Measurements from ENCODE around the gene TOM1L2.

The TOM1L2 gene

GRCh38 chr17:17899486-17899885 lies 72.7 kb downstream of the TOM1L2 start:
- DNase-seq (ENCODE audit: low read depth in 2 of 2) = no peak

GRCh38 chr17:17898673-17899072 lies 73.5 kb downstream of the TOM1L2 start:
- DNase-seq (ENCODE audit: low read depth in 2 of 2) = no peak

- no peak for DNase-seq (ENCODE audit: low read depth in 2 of 2)
These were observed 74.8 kb downstream of the TOM1L2 start for GRCh38 chr17:17897442-17897841.

- no peak for DNase-seq (ENCODE audit: low read depth in 2 of 2)
These were observed 75.5 kb downstream of the TOM1L2 start for GRCh38 chr17:17896746-17897145.

GRCh38 chr17:17893801-17894644 lies 78.2 kb downstream of the TOM1L2 start:
- DNase-seq (ENCODE audit: low read depth in 2 of 2) = no peak

- no peak for DNase-seq (ENCODE audit: low read depth in 2 of 2)
These were observed 79.5 kb downstream of the TOM1L2 start for GRCh38 chr17:17892731-17893130.

GRCh38 chr17:17892009-17892408 lies 80.2 kb downstream of the TOM1L2 start:
- DNase-seq (ENCODE audit: low read depth in 2 of 2) = no peak

- peak in 1 of 2 donors; percentile 21 for DNase-seq (ENCODE audit: low read depth in 2 of 2)
These were observed 81.1 kb downstream of the TOM1L2 start for GRCh38 chr17:17890773-17891759.

- no peak for DNase-seq (ENCODE audit: low read depth in 2 of 2)
These were observed 82.3 kb downstream of the TOM1L2 start for GRCh38 chr17:17889922-17890321.

GRCh38 chr17:17888821-17889220 lies 83.4 kb downstream of the TOM1L2 start:
- DNase-seq (ENCODE audit: low read depth in 2 of 2) = no peak

GRCh38 chr17:17888371-17888770 lies 83.8 kb downstream of the TOM1L2 start:
- DNase-seq (ENCODE audit: low read depth in 2 of 2) = no peak

- DNase-seq (ENCODE audit: low read depth in 2 of 2) = no peak
These were observed 84.4 kb downstream of the TOM1L2 start for GRCh38 chr17:17887752-17888304.

GRCh38 chr17:17886726-17887125 lies 85.5 kb downstream of the TOM1L2 start:
- DNase-seq (ENCODE audit: low read depth in 2 of 2) = no peak

- DNase-seq (ENCODE audit: low read depth in 2 of 2) = no peak
These were observed 86.0 kb downstream of the TOM1L2 start for GRCh38 chr17:17886226-17886625.

GRCh38 chr17:17884391-17885357 lies 87.5 kb downstream of the TOM1L2 start:
- no peak for DNase-seq (ENCODE audit: low read depth in 2 of 2)

GRCh38 chr17:17883801-17884200 lies 88.4 kb downstream of the TOM1L2 start:
- DNase-seq (ENCODE audit: low read depth in 2 of 2) = no peak

- DNase-seq (ENCODE audit: low read depth in 2 of 2) = no peak
These were observed 90.1 kb downstream of the TOM1L2 start for GRCh38 chr17:17882082-17882581.

- no peak for DNase-seq (ENCODE audit: low read depth in 2 of 2)
These were observed 91.5 kb downstream of the TOM1L2 start for GRCh38 chr17:17880577-17881196.

GRCh38 chr17:17877529-17878358 lies 94.5 kb downstream of the TOM1L2 start:
- no peak for DNase-seq (ENCODE audit: low read depth in 2 of 2)
